IMR-90 (cell line): ENCODE data around the gene POLR3F. TPM values are rescaled to one million over a fixed set of nuclear protein-coding genes. Genes with fewer than 3 reads are reported as not detected.
A peak's percentile ranks its signal among the peaks of the same experiment; 100 is the strongest.

Source experiments
- ATAC-seq: fragments of 200-7000 bp; cut with Tn5 transposase; 2 replicates; pipeline ENCODE4 v1.9.1; 2020; ENCODE audit warnings: low read depth, mild to moderate bottlenecking, moderate library complexity
- BruUV-seq: library from RNA; stranded (reverse); fragments of 400-500 nt; replicated peaks from 2 replicates; lab custom pipeline; 2021; lab: Mats Ljungman, UMichigan
- CTCF ChIA-PET: fragments of 300-600 bp; formaldehyde crosslinking; extraction: SDS; loops from one replicate; lab custom pipeline; 2021; ENCODE audit warnings: antibody characterized with exemption; lab: Yijun Ruan, JAX
- POLR2A ChIA-PET: fragments of 300-600 bp; sonication (Branson Sonifier 250); formaldehyde crosslinking; loops from one replicate; lab custom pipeline; 2022; ENCODE audit warnings: antibody characterized with exemption; ENCODE audit not compliant: unreplicated experiment; lab: Charles Lee
- DNase-seq: peaks from one replicate; pipeline ENCODE4 v3.0.0; 2013
- H2AFZ ChIP-seq: replicated peaks from 2 replicates; pipeline ENCODE3; 2013; ENCODE audit warnings: low read length, mild to moderate bottlenecking; ENCODE audit not compliant: poor library complexity
- H2AK5ac ChIP-seq: 2 replicates; pipeline ENCODE4 v1.6.1; 2013; ENCODE audit warnings: low read depth, low read length, inconsistent platforms
- H2AK9ac ChIP-seq: replicated peaks from 2 replicates; pipeline ENCODE3; 2013; ENCODE audit warnings: mild to moderate bottlenecking, low read depth, low read length, moderate library complexity; ENCODE audit not compliant: poor library complexity
- H2BK120ac ChIP-seq: 2 replicates; pipeline ENCODE4 v1.6.1; 2013; ENCODE audit warnings: low read depth, low read length, inconsistent platforms
- H2BK15ac ChIP-seq: 3 replicates; pipeline ENCODE4 v1.6.1; 2013; ENCODE audit warnings: low read depth, low read length, inconsistent platforms
- H2BK20ac ChIP-seq: 2 replicates; pipeline ENCODE4 v1.6.1; 2013; ENCODE audit warnings: low read depth, mild to moderate bottlenecking, inconsistent platforms, low read length, moderate library complexity
- H2BK5ac ChIP-seq: 2 replicates; pipeline ENCODE4 v1.6.1; 2013; ENCODE audit warnings: mild to moderate bottlenecking, low read depth, low read length, inconsistent platforms; ENCODE audit not compliant: poor library complexity, severe bottlenecking
- H3K14ac ChIP-seq: replicated peaks from 2 replicates; pipeline ENCODE4 v1.6.1; 2013; ENCODE audit warnings: low read depth, low read length, inconsistent platforms
- H3K18ac ChIP-seq: 2 replicates; pipeline ENCODE4 v1.6.1; 2013; ENCODE audit warnings: low read depth, low read length, control low read depth
- H3K23ac ChIP-seq: 2 replicates; pipeline ENCODE4 v1.6.1; 2013; ENCODE audit warnings: low read depth, low read length, inconsistent platforms
- H3K27ac ChIP-seq: 2 replicates; pipeline ENCODE4 v1.5.1; 2013; ENCODE audit warnings: mild to moderate bottlenecking, control low read depth, low read length; ENCODE audit not compliant: insufficient read depth
- H3K27me3 ChIP-seq: 2 replicates; pipeline ENCODE4 v1.6.1; 2013; ENCODE audit warnings: low read length; ENCODE audit not compliant: control insufficient read depth, insufficient read depth
- H3K36me3 ChIP-seq: 2 replicates; pipeline ENCODE4 v1.6.1; 2013; ENCODE audit warnings: low read length, mixed read lengths; ENCODE audit not compliant: control insufficient read depth, insufficient read depth
- H3K4ac ChIP-seq: 2 replicates; pipeline ENCODE4 v1.6.1; 2013; ENCODE audit warnings: low read depth, low read length, inconsistent platforms
- H3K4me1 ChIP-seq: 2 replicates; pipeline ENCODE4 v1.6.1; 2013; ENCODE audit warnings: low read length, mixed read lengths; ENCODE audit not compliant: control insufficient read depth, insufficient read depth
- H3K4me2 ChIP-seq: 2 replicates; pipeline ENCODE4 v1.6.1; 2013; ENCODE audit warnings: low read depth, mild to moderate bottlenecking, control low read depth, low read length, moderate library complexity
- H3K4me3 ChIP-seq: 2 replicates; pipeline ENCODE4 v1.5.1; 2013; ENCODE audit warnings: low read depth, mild to moderate bottlenecking, control low read depth, low read length, moderate library complexity; ENCODE audit not compliant: insufficient read depth
- H3K56ac ChIP-seq: 2 replicates; pipeline ENCODE4 v1.6.1; 2013; ENCODE audit warnings: low read length, inconsistent platforms; ENCODE audit not compliant: insufficient read depth; ENCODE audit errors: extremely low read depth
- H3K79me1 ChIP-seq, 2 experiments: 2 replicates each; pipeline ENCODE4 v1.6.1; 2013; ENCODE audit warnings: low read length in 2 of 2, inconsistent platforms in 1 of 2, low read depth in 1 of 2
- H3K9ac ChIP-seq: 2 replicates; pipeline ENCODE4 v1.6.1; 2013; ENCODE audit warnings: low read depth, low read length, control low read depth
- H3K9me1 ChIP-seq: 2 replicates; pipeline ENCODE4 v1.6.1; 2013; ENCODE audit warnings: low read length, inconsistent platforms; ENCODE audit not compliant: insufficient read depth
- H3K9me3 ChIP-seq: 2 replicates; pipeline ENCODE4 v1.6.1; 2013; ENCODE audit warnings: low read length; ENCODE audit not compliant: control insufficient read depth, insufficient read depth
- H4K20me1 ChIP-seq: 2 replicates; pipeline ENCODE4 v1.6.1; 2013; ENCODE audit warnings: low read length, inconsistent platforms; ENCODE audit not compliant: insufficient read depth
- H4K5ac ChIP-seq: 2 replicates; pipeline ENCODE4 v1.6.1; 2013; ENCODE audit warnings: mild to moderate bottlenecking, low read depth, low read length, control low read depth
- H4K8ac ChIP-seq, 2 experiments: 2 replicates each; pipeline ENCODE4 v1.6.1; 2013; ENCODE audit warnings: low read depth in 2 of 2, low read length in 2 of 2, control low read depth in 1 of 2, inconsistent platforms in 1 of 2
- H4K91ac ChIP-seq: 2 replicates; pipeline ENCODE4 v1.6.1; 2013; ENCODE audit warnings: low read depth, low read length, inconsistent platforms; ENCODE audit not compliant: insufficient read depth
- CEBPB ChIP-seq: IDR thresholded peaks from 2 replicates; pipeline ENCODE4 v1.6.1; 2012; ENCODE audit warnings: low read depth, low read length, improper control_type of control experiment
- CTCF ChIP-seq: conservative IDR thresholded peaks from 2 replicates; pipeline ENCODE4 v1.5.1; 2012; ENCODE audit warnings: mild to moderate bottlenecking, low read depth, low read length, improper control_type of control experiment
- ELK1 ChIP-seq: fragments of 150-350 bp; IDR thresholded peaks from 2 replicates; pipeline ENCODE4 v1.6.1; 2016; ENCODE audit warnings: low read depth, mild to moderate bottlenecking, low read length, moderate library complexity, borderline replicate concordance
- FOS ChIP-seq: fragments of 150-350 bp; IDR thresholded peaks from 2 replicates; pipeline ENCODE4 v1.6.1; 2016; ENCODE audit warnings: low read depth, low read length
- MAZ ChIP-seq: IDR thresholded peaks from 2 replicates; pipeline ENCODE4 v1.6.1; 2012; ENCODE audit warnings: low read depth, mild to moderate bottlenecking, low read length, improper control_type of control experiment, moderate library complexity, borderline replicate concordance
- MXI1 ChIP-seq: IDR thresholded peaks from 2 replicates; pipeline ENCODE4 v1.6.1; 2012; ENCODE audit warnings: low read depth, mild to moderate bottlenecking, low read length, moderate library complexity, borderline replicate concordance
- NFE2L2 ChIP-seq: fragments of 150-350 bp; IDR thresholded peaks from 2 replicates; pipeline ENCODE4 v1.6.1; 2016; ENCODE audit warnings: low read depth, mild to moderate bottlenecking, low read length
- POLR2A ChIP-seq: IDR thresholded peaks from 2 replicates; pipeline ENCODE4 v1.6.1; 2012; ENCODE audit warnings: mild to moderate bottlenecking, low read depth, low read length
- RAD21 ChIP-seq: IDR thresholded peaks from 2 replicates; pipeline ENCODE4 v1.6.1; 2012; ENCODE audit warnings: low read length, improper control_type of control experiment
- RFX5 ChIP-seq: IDR thresholded peaks from 2 replicates; pipeline ENCODE4 v1.8.0; 2012; ENCODE audit warnings: low read depth, mild to moderate bottlenecking, low read length, moderate library complexity
- SMC3 ChIP-seq: fragments of 150-350 bp; IDR thresholded peaks from 2 replicates; pipeline ENCODE4 v1.6.1; 2016; ENCODE audit warnings: low read depth, mild to moderate bottlenecking, antibody characterized with exemption, low read length, moderate library complexity
- USF2 ChIP-seq: fragments of 150-350 bp; IDR thresholded peaks from 2 replicates; pipeline ENCODE4 v1.6.1; 2017; ENCODE audit warnings: mild to moderate bottlenecking, antibody characterized with exemption, low read length, low read depth
- WGBS, 2 experiments: methylation state at CpG; one replicate each; pipeline versions ENCODE4 v1.1.5 to v1.1.7; 2013; ENCODE audit warnings: missing lambda C conversion rate in 2 of 2; ENCODE audit not compliant: insufficient read length in 1 of 2; ENCODE audit errors: extremely low coverage in 2 of 2; 5-methylcytosine and 5-hydroxymethylcytosine counted together
- dilution Hi-C: fragments of 300-500 bp; cut with HindIII; formaldehyde crosslinking; loops from one replicate; pipeline ENCODE4 v1.14.3; 2018; ENCODE audit warnings: low sequenced_read_pairs; ENCODE audit not compliant: unreplicated experiment
- in situ Hi-C: fragments of 300-500 bp; cut with MboI; formaldehyde crosslinking; loops from 3 replicates; pipeline ENCODE4 v1.14.3; 2019; ENCODE audit warnings: low sequenced_read_pairs, inconsistent platforms, mixed read lengths
- intact Hi-C: fragments of 100-400 bp; cut with micrococcal nuclease; formaldehyde crosslinking; loops from 2 replicates; pipeline ENCODE4 v1.10.0; 2022
- polyA plus RNA-seq, 3 experiments: library from polyadenylated mRNA; depleted of rRNA; stranded (reverse); fragments of >200 nt; gene quantifications; 2 replicates each; pipeline ENCODE4 v1.2.3, GENCODE V29; 2012; ENCODE audit warnings: low replicate concordance in 1 of 3
- total RNA-seq: library from RNA; depleted of rRNA; stranded (reverse); fragments of >200 nt; gene quantifications from 2 replicates; pipeline ENCODE4 v1.2.3, GENCODE V29; 2012

Gene POLR3F
- total and polyA plus RNA-seq, 2 of the 4 experiments (the other 2 are of a cell fraction) = 5.7 to 7.2 TPM

GRCh38 chr20:18507218-18508191, 40.3 kb downstream of the POLR3F start, which contains the start of gene SEC23B (continued):
- TF ChIP-seq POLR2A (peak; percentile 88), ELK1 (no peak)

- no peak overlapping the region for H2BK20ac ChIP-seq
- ChIA-PET CTCF (no interaction called here), POLR2A (no interaction called here)
- in situ Hi-C loops (no loop called here), dilution Hi-C loops (no loop called here), intact Hi-C loops (loop anchor here (5.0 kb wide), 1 partner anchor 46 kb away; no protein-coding TSS in a partner anchor)
- no peak overlapping the region for H2BK5ac ChIP-seq
- H4K8ac ChIP-seq = no peak overlapping the region
- H3K36me3 ChIP-seq = peaks cover 14% of the 10 kb centered on the region
- no peaks in the 10 kb centered on the region for H3K9me3 ChIP-seq
- H2AK5ac ChIP-seq = no peak overlapping the region
- no peak overlapping the region for H3K18ac ChIP-seq
- H2AFZ ChIP-seq = no peak overlapping the region
- WGBS, 2 experiments = no CpG with 5 or more reads among the region's 1 CpG
- DNase-seq = no peak
- H3K4me1 ChIP-seq = peaks cover 4% of the 10 kb centered on the region; the same call in 1 of the 2 replicates
- no peak overlapping the region for H3K23ac ChIP-seq
- H2BK15ac ChIP-seq = no peak overlapping the region
- no peak overlapping the region for H2BK120ac ChIP-seq
- no peak overlapping the region for H3K56ac ChIP-seq
- H4K91ac ChIP-seq = no peak overlapping the region
- H3K27ac ChIP-seq = no peak overlapping the region
- no peak for ATAC-seq
- no peak overlapping the region for H3K14ac ChIP-seq
- H3K79me1 ChIP-seq = peaks cover 13 to 27% of the 10 kb centered on the region in 2 experiments
- H3K4ac ChIP-seq = no peak overlapping the region
- no peaks in the 10 kb centered on the region for H4K20me1 ChIP-seq
- H4K5ac ChIP-seq = no peak overlapping the region
- no peak overlapping the region for H3K9ac ChIP-seq
- no peaks in the 10 kb centered on the region for H3K27me3 ChIP-seq
- BruUV-seq = no TSS peak
- H3K4me3 ChIP-seq = no peak overlapping the region
- H2AK9ac ChIP-seq = no peak overlapping the region
- H3K4me2 ChIP-seq = no peak overlapping the region
- peaks cover 8% of the 10 kb centered on the region for H3K9me1 ChIP-seq
- TF ChIP-seq USF2 = no peak
- no peak for TF ChIP-seq RAD21
- no peak for TF ChIP-seq FOS
- no peak for TF ChIP-seq CEBPB
- no peak for TF ChIP-seq POLR2A
- no peak for TF ChIP-seq MXI1
- TF ChIP-seq NFE2L2 = no peak
- TF ChIP-seq MAZ = no peak
- TF ChIP-seq RFX5 = no peak
- TF ChIP-seq CTCF = no peak
- TF ChIP-seq SMC3 = no peak
These were observed 44.4 kb downstream of the POLR3F start for GRCh38 chr20:18511571-18511970.
